Gastrocnemius medialis (tissue), 4 donors: Measurements from ENCODE around the gene RUNX3. TPM values are rescaled to one million over a fixed set of nuclear protein-coding genes. Genes with fewer than 3 reads are reported as not detected.
"Not testable (repeated sequence)": the region's sequence is repeated elsewhere in the genome, so short reads cannot be mapped to it uniquely, and the experiment has no call there.

Experiments
- ATAC-seq, 2 donors: fragments of 150-250 bp; one replicate each; pipeline ENCODE4 v1.9.1; 2016
- DNase-seq, 2 donors: peaks; one replicate each; pipeline ENCODE4 v3.0.0-alpha.2; 2019
- H3K27ac ChIP-seq, 4 donors: fragments of 200-600 bp; sonication (generic); 1 replicate in 1 of 4; 2 replicates in 3 of 4; pipeline ENCODE4 v1.5.1; 2016 to 2018; ENCODE audit warnings: mild to moderate bottlenecking in 2 of 4, moderate library complexity in 1 of 4
- H3K27me3 ChIP-seq, 3 donors: fragments of 200-600 bp; sonication (generic) in 2 of 3; 1 replicate in 1 of 3; 2 replicates in 2 of 3; pipeline versions ENCODE4 v1.5.1 to v1.6.0; 2016 to 2019; ENCODE audit warnings: mild to moderate bottlenecking in 1 of 3, moderate library complexity in 1 of 3
- H3K36me3 ChIP-seq, 2 donors: fragments of 200-600 bp; sonication (generic) in 1 of 2; one replicate each; pipeline ENCODE4 v1.5.1; 2017 to 2018
- H3K4me1 ChIP-seq, 2 donors: fragments of 200-600 bp; sonication (generic) in 1 of 2; one replicate each; pipeline ENCODE4 v1.5.1; 2016 to 2017; ENCODE audit warnings: mild to moderate bottlenecking in 2 of 2
- H3K4me3 ChIP-seq, 4 donors: fragments of 200-600 bp; sonication (generic) in 3 of 4; 1 replicate in 1 of 4; 2 replicates in 3 of 4; pipeline ENCODE4 v1.5.1; 2016 to 2019; ENCODE audit warnings: mild to moderate bottlenecking in 2 of 4
- H3K9me3 ChIP-seq, 3 donors: fragments of 200-600 bp; sonication (generic) in 2 of 3; 1 replicate in 1 of 3; 2 replicates in 2 of 3; pipeline ENCODE4 v1.5.1; 2016 to 2019
- POLR2A ChIP-seq, 2 donors: fragments of 450-650 bp; IDR thresholded peaks; one replicate each; pipeline ENCODE4 v1.6.1; 2017; ENCODE audit warnings: antibody characterized with exemption in 2 of 2, mild to moderate bottlenecking in 2 of 2, moderate library complexity in 2 of 2
- in situ Hi-C, 4 donors: fragments of 200-750 bp; cut with MboI; loops; one replicate each; pipeline versions ENCODE4 v1.15.0 to v1.8.0; 2017; ENCODE audit warnings: low sequenced_read_pairs in 4 of 4
- intact Hi-C: fragments of 100-400 bp; cut with DNase I; formaldehyde crosslinking; loops from one replicate; pipeline ENCODE4 v1.15.1; 2023; ENCODE audit warnings: low total_unique reads
- total RNA-seq, 4 donors: library from RNA; depleted of rRNA; stranded (reverse); fragments of >200 nt; gene quantifications; one replicate each; pipeline versions ENCODE4 v1.1.0 to v1.2.3, GENCODE V29; 2016
- TF ChIP-seq, protein P1 (sequence below), 5 experiments: fragments of 450-650 bp in 3 of 5; fragments of 200-600 bp in 2 of 5; sonication (generic) in 2 of 5; IDR thresholded peaks in 4 of 5; conservative IDR thresholded peaks in 1 of 5; 1 replicate in 4 of 5; 2 replicates in 1 of 5; pipeline ENCODE4 v1.5.1; 2016 to 2019; ENCODE audit warnings: antibody characterized with exemption in 5 of 5, mild to moderate bottlenecking in 3 of 5, moderate library complexity in 3 of 5

RUNX3 gene
- total RNA-seq, 4 donors from 2014 or later, result 0.13 to 1.9 (median 0.74) TPM

DNA sequence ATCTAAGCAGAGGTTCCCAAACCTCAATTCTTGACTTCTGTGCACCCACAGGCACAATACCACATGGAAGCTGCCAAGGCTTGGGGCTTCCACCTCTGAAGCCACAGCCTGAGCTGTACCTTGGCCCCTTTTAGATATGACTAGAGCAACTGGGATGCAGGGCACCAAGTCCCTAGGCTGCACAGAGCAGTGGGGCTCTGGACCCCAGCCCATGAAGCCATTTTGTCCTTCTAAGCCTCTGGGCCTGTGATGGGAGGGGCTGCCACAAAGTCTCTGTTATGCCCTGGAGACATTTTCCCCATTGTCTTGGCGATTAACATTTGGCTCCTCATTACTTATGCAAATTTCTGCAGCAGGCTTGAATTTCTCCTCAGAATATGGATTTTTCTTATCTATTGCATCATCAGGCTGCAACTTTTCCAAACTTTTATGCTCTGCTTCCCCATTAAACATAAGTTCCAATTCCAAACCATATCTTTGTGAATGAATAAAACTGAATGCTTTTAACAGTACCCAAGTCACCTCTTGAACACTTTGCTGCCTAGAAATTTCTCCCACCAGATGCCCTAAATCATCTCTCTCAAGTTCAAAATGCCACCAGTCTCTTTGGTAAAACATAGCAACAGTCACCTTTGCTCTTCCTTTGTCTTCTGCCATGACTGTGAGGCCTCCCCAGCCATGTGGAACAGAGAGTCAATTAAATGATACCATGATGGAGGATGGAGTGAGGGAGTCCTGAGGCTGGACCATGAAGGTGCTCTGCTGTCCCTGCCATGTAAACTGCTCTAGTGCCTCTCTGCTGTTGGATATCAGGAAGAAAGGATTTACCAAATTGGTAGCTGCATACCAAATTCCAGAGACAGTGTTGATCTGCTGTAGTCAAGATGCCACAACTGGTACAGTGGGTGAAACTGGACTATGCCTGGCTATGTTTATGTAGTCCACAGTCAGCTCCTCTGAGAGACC, 37.6 kb downstream of the RUNX3 start:
- H3K4me3 ChIP-seq, result no peak overlapping the region
- H3K27me3 ChIP-seq, result no peaks in the 10 kb centered on the region
- no peak overlapping the region for H3K27ac ChIP-seq
- H3K4me1 ChIP-seq, result no peaks in the 10 kb centered on the region
- no peak for TF ChIP-seq POLR2A (IDR thresholded peaks at IDR 0.05)
- TF ChIP-seq, protein P1, sequence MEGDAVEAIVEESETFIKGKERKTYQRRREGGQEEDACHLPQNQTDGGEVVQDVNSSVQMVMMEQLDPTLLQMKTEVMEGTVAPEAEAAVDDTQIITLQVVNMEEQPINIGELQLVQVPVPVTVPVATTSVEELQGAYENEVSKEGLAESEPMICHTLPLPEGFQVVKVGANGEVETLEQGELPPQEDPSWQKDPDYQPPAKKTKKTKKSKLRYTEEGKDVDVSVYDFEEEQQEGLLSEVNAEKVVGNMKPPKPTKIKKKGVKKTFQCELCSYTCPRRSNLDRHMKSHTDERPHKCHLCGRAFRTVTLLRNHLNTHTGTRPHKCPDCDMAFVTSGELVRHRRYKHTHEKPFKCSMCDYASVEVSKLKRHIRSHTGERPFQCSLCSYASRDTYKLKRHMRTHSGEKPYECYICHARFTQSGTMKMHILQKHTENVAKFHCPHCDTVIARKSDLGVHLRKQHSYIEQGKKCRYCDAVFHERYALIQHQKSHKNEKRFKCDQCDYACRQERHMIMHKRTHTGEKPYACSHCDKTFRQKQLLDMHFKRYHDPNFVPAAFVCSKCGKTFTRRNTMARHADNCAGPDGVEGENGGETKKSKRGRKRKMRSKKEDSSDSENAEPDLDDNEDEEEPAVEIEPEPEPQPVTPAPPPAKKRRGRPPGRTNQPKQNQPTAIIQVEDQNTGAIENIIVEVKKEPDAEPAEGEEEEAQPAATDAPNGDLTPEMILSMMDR (IDR thresholded peaks at IDR 0.05 in 4 of 5, conservative IDR thresholded peaks at IDR 0.05 in 1 of 5), result no peak
- ATAC-seq (no peak), DNase-seq (no peak)
- H3K36me3 ChIP-seq, result no peaks in the 10 kb centered on the region
- H3K9me3 ChIP-seq, result no peaks in the 10 kb centered on the region
- intact Hi-C loops (no loop called here), in situ Hi-C loops (no loop called here)

DNA sequence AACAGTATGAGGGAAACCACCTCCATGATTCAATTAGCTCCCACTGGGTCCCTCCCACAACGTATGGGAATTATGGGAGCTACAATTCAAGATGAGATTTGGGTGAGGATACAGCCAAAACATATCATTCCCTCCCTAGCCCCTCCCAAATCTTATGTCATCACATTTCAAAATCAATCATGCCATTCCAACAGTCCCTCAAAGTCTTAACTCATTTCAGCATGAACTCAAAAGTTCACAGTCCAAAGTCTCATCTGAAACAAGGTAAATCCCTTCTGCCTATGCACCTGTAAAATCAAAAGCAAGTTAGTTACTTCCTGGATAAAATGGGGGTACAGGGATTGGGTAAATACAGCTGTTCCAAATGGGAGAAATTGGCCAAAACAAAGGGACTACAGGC, 38.7 kb downstream of the RUNX3 start:
- DNase-seq, in situ Hi-C loops, H3K27ac ChIP-seq, H3K4me1 ChIP-seq, H3K36me3 ChIP-seq, H3K27me3 ChIP-seq, ATAC-seq, H3K4me3 ChIP-seq, H3K9me3 ChIP-seq, intact Hi-C loops: not testable (repeated sequence)

DNA sequence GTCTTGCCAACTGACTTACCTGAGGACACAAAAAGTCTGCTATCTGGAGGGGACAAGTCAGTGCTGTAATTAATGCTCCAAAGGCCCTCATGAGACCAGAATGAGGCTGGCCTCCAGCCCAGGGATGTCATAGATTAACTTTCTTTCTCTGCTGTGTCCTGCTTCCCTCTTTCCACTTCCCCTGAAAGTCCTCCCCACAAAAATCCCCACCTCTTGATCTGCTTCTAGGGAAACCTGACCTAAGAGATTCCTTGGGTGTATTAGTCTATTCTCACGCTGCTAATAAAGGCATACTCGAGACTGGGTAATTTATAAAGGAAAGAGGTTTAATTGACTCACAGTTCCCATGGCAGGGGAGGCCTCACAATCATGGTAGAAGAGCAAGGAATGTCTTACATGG, 39.2 kb downstream of the RUNX3 start:
- intact Hi-C loops (no loop called here), in situ Hi-C loops (no loop called here)
- Histone ChIP-seq H3K27me3 (no peaks in the 10 kb centered on the region), H3K36me3 (no peaks in the 10 kb centered on the region), H3K27ac (no peak overlapping the region), H3K4me3 (no peak overlapping the region), H3K4me1 (no peaks in the 10 kb centered on the region), H3K9me3 (no peaks in the 10 kb centered on the region)
- TF ChIP-seq, protein P1 (IDR thresholded peaks at IDR 0.05 in 4 of 5, conservative IDR thresholded peaks at IDR 0.05 in 1 of 5), result no peak
- no peak for TF ChIP-seq POLR2A (IDR thresholded peaks at IDR 0.05)
- ATAC-seq, result no peak
- DNase-seq, result no peak

DNA sequence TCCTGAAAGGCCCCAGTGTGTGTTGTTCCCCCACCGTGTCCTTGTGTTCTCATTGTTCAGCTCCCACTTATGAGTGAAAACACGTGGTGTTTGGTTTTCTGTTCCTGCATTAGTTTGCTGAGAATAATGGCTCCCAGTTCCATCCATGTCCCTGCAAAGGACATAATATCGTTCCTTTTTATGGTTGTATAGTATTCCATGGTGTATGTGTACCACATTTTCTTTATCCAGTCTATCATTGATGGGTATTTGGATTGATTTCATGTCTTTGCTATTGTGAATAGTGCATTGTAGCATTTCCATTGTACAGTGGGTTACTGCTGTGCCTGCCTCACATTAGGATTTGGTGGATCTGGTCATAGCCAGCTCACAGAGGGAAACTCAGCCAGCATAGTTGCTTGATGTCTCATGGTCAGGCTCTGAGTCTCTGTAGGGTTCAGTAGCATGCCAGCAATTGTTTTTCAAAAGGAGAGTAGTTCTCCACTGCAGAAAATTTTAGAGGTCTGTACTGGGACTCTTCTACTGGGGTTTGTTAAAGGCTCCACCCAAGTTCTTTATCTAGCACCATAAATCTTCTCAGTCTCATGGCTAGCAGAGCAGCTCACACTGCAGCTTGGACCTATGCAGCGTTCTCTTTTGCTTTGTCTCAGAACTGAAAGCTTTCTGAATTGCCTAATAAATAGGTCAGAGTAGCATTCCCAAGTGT, 41.0 kb downstream of the RUNX3 start:
- Histone ChIP-seq H3K36me3 (no peaks in the 10 kb centered on the region), H3K27ac (no peak overlapping the region), H3K27me3 (no peaks in the 10 kb centered on the region), H3K9me3 (no peaks in the 10 kb centered on the region), H3K4me1 (no peaks in the 10 kb centered on the region), H3K4me3 (no peak overlapping the region)
- TF ChIP-seq POLR2A (IDR thresholded peaks at IDR 0.05), result no peak
- TF ChIP-seq, protein P1 (IDR thresholded peaks at IDR 0.05 in 4 of 5, conservative IDR thresholded peaks at IDR 0.05 in 1 of 5), result no peak
- ATAC-seq (no peak), DNase-seq (no peak)
- in situ Hi-C loops (no loop called here), intact Hi-C loops (no loop called here)
